Endometrial microvascular endothelial cells (primary cell): ENCODE results near the gene BAG3. TPM values are rescaled to one million over a fixed set of nuclear protein-coding genes. Genes with fewer than 3 reads are reported as not detected.
"Not testable (repeated sequence)": the region's sequence is repeated elsewhere in the genome, so short reads cannot be mapped to it uniquely, and the experiment has no call there.

Source experiments
- in situ Hi-C: cut with HindIII; loops from 2 replicates; pipeline ENCODE4 v1.10.0; 2017; ENCODE audit warnings: low sequenced_read_pairs, low pct_unique_long_range_greater_than_20kb; ENCODE audit errors: inconsistent ontology term
- total RNA-seq: library from RNA; depleted of rRNA; stranded (reverse); fragments of >200 nt; gene quantifications from one replicate; pipeline ENCODE4 v1.2.3, GENCODE V29; 2015; ENCODE audit errors: inconsistent ontology term

Gene BAG3
- total RNA-seq, 1 donor from 2014 or later, result 63.4 TPM

GRCh38 chr10:119662076-119662605 is 11.0 kb downstream of the BAG3 start:
- in situ Hi-C loops, result not testable (repeated sequence)

DNA sequence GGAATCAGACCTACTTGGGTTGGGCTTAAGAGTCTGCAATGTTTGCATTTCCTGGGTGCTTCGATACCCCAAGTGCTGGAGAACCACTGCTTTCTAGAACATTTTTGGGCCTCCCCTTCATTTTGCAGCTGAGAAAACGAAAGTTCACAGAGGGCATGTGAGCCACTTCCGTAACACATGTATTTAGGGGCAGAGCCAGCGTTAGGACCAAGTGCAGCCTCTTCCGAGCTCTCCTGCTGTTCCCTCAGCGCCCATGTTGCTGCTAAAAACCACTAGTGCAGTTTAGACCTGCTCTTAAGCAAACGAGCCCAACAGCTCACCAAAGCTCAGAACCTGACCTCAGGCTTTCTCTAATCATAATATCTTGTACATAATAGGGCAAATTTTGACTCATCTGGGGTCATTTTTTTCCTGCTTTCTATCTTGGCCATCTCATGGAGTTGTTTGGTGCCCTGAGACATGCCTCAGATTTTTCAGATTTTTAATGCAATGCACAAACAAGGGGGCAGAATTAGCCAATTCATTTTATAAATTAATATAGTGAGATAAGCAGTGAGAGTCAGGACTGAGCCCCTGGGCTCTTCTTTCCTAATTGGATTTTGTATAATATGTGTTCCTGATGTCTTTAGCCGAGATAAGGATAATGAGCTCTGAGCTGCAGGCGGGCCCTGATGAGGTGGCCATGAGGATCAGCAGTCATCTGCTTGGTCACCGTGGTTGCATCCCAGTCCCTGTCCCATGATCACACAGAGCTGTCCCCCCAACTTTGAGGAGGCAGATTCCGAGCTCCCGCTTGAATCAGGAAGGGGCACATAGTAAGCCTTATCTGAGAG is 12.9 kb downstream of the BAG3 start:
- in situ Hi-C loops, result no loop called here

- in situ Hi-C loops, result no loop called here
Measured at GRCh38 chr10:119665901-119666708, 14.9 kb downstream of the BAG3 start.

DNA sequence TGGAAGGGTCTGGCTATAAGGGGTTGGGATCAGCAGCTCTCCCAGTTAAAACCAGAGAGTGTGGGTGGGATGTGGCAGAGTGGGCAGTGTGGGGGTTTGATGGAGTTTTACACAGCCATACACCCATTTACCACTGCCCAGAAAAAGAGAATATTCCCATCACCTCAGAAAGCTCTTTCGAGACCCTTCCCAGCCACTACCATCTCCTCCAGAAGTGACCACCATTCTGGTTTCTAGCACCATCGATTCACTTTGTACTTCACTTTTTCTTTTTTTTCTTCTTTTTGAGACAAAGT is 15.5 kb downstream of the BAG3 start:
- in situ Hi-C loops, result no loop called here

DNA sequence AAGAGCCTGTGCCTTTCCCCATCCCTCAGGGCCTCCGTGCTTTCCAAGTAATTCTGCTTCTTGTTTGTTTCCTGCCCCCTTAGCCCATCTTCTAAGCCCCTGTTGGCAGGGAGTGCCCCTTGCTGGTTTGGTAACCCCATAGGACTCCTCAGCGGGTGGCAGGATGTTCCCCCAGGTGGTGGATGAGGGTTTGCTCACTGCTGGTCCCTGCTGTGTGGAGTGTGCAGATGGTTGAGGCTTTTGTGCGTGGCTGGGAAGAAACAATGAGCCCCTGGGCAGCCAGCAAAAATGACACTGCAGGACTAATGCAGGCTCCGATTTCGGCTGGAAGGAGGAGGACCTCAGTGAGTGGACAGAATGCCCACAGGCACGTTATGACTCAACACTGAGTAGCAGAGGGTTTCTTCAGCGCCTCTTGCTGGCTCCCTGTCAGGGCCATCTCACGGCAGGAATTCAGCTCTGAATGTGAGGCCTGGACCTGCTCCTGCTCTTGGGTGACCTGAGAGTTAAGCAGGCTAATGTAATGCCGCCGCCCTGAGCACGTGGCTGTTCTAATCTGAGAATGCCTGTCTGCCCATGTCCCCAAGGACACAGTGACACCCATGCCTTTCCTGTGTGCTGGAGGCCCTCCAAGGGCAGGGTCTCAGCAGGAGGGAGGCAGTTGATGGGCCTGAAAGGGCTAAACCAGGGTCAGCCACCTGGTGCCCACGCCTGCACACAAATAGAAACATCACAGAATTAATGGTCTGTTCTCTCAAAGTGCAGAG is 16.6 kb downstream of the BAG3 start:
- in situ Hi-C loops, result no loop called here

- in situ Hi-C loops, result no loop called here
Measured at GRCh38 chr10:119668461-119668860, 17.3 kb downstream of the BAG3 start.

DNA sequence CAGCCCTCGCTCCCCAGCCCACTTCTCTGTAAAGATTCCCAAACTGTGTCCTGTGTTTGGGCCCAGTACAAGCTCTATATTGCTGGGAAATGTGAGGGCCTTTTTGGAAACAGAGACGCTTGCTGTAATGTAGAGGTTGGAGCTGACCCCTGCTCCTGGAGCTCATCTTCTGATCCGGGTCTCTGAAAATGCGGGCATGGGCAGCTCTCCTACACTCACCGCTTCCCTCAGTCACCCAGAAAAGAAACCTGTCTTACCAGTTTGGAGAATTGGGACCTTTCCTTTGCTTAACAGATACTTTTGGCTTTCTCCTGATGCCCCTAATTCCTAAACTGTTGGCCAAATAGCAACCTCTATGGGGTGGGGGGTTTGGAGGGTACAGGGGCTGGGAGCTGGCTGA is 18.2 kb downstream of the BAG3 start:
- in situ Hi-C loops, result no loop called here

DNA sequence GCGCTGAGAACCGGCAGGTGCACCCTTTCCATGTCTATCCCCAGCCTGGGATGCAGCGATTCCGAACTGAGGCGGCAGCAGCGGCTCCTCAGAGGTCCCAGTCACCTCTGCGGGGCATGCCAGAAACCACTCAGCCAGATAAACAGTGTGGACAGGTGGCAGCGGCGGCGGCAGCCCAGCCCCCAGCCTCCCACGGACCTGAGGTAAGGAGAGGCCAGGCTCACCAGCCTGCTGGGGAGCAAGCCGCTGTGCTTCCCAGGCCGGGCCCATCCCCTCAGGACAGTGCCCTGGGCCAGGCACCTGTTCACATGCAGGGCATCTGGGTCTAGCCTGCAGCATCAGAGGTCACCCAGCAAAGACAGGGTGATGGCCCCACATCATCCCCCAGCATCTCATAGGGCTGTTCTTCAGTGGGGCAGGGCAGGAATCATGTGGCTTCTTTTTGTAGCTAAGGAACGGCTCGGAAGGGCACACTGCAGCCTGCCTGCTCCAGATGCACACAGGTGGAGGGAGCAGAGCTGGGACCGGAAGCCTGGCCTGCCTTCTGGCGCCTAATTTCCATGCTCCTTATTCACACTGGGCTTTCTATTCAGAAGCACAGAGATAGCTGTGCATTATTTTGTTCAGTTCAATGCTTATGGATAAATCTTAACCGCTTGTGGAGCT is 18.9 kb downstream of the BAG3 start:
- in situ Hi-C loops, result no loop called here

GRCh38 chr10:119670717-119671116 is 19.5 kb downstream of the BAG3 start:
- in situ Hi-C loops, result no loop called here

DNA sequence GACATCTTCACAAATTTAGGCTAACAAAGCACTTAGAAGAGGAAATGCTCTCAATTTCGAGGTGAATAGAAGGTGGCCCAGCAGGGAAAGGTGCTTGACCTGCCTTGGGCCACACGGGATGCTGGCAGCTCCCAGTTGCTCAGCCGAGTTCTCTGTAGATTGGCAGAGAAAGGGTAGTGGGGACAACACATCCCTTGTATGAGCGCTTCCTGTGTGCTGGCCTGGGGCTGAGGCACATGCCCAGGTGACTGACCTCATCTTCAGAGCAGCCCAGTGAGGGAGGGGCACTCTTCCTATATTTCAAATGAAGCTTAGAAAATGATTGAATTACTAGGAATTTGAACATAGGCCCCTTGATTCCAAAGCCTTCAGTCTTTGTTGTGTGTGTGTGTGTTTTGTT is 20.2 kb downstream of the BAG3 start:
- in situ Hi-C loops, result no loop called here

- in situ Hi-C loops, result no loop called here
Measured at GRCh38 chr10:119672291-119672690, 21.1 kb downstream of the BAG3 start.

DNA sequence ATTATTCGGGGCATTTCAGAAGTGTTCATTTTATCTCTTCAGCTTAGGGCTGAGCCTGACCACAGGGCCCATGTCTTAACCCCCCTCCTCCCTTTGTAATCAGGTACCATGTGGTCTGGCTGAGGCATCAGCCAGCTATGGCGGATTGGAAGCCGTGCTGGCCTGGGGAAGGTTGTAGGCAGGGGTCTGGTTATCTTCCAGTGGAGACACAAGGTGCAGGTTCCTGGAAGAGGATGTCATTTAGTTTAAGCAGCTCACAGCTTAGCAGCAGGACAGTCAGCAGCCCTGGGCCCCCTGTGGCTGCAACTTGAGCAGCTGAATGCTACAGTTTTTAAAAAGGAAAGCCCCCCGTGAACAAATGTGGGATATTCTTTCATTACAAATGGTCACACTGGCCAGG is 22.1 kb downstream of the BAG3 start:
- in situ Hi-C loops, result no loop called here

- in situ Hi-C loops, result no loop called here
Measured at GRCh38 chr10:119675483-119676170, 24.4 kb downstream of the BAG3 start.

GRCh38 chr10:119677126-119677525 is 25.9 kb downstream of the BAG3 start:
- in situ Hi-C loops, result no loop called here

DNA sequence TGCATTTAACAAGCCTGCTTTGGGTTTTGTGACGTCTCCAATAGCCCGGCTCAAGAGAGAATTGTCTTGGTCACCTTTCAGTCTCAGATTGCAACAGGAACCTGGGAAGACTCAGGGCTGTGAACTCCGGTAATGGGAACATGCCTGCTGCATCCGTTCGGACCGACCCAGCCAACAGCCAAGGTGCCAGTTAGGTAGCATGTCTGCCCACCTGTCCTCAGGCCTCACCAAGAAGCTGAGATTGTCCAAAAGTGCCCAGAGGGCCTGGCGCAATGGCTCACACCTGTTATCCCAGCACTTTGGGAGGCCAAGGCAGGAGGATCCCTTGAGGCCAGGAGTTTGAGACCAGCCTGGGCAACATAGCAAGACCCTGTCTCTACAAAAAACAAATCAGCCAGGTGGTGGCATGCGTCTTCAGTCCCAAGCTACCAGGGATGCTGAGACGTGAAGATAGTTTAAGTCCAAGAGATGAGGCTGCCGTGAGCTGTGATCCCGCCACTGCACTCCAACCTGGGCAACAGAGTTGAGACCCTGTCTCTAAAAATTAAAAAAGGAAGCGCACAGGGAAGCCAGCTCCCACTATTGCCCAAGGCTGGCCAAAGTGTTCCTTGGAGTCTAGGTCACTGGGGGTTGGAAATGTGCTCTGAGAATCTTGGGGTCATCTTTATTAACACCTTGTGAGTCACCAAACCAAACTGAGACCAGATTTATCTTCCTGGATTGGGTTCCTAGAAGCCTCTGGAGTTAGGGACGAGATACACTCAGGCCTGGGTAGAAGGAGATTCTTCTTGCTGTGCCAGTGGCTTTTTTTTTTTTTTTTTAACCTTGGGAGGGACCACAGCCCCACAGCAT is 26.9 kb downstream of the BAG3 start:
- in situ Hi-C loops, result no loop called here

GRCh38 chr10:119679480-119679829 is 28.3 kb downstream of the BAG3 start:
- in situ Hi-C loops, result no loop called here

- in situ Hi-C loops, result no loop called here
Measured at GRCh38 chr10:119680050-119680449, 28.9 kb downstream of the BAG3 start.

- in situ Hi-C loops, result no loop called here
Measured at GRCh38 chr10:119680650-119681081, 29.5 kb downstream of the BAG3 start.
